ENCODE measurements around the gene ACTA2. TPM values are rescaled to one million over a fixed set of nuclear protein-coding genes. Genes with fewer than 3 reads are reported as not detected.

Gene ACTA2
- total RNA-seq, 1 donor from 2014 or later: 14.3 TPM

DNA sequence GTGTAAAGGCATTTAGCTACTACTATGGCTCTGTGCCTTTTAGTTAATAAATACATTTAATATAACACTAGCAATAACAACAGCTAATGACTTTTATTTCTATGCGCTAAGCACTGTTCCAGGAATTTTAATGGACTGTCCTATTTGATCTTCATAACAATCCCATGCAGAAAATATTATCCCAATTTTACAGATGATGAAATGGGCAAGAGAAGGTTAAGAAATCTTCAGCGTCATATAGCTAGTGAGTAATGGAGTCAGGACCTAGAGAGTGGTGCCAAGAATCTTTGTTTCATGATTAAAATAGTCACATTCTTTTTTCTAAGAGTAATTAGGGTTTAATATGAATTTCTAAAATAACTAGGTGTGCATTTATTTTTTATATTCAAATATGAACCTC, 32.4 kb downstream of the ACTA2 start:
- DNase-seq: no peak

GRCh38 chr10:88919041-88919440, 33.5 kb downstream of the ACTA2 start:
- no peak for DNase-seq

DNA sequence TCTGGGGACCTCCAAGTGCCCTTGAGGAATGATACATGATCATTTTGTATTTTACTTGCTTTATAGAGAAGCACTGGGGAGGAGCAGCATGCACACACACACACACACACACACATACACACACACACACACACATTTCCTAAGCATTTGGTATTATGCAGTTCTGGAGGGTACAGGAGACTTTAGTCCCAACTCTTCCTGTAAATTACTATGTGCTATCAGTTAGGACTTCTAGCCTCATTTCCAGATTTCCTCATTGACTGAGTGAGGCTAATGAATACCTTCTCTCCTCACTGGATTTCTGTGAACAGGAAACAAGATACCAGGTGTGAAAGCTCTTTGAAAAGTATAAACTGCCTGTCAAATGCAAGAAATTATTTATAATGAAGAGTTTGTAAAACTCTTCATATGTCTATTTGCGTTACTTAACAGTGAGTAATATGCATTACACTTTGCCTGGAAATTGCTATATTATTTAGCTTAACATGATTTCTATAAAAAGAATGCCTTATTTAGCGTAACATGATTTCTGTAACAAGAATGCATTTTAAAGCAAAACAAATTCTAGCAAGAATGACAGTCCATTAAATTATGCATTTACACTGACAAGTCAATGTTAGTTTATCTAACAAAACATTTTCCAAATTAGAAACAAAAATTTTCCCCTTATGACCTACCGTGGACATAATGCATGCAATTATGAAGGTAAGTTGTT, 34.2 kb downstream of the ACTA2 start:
- no peak for DNase-seq

DNA sequence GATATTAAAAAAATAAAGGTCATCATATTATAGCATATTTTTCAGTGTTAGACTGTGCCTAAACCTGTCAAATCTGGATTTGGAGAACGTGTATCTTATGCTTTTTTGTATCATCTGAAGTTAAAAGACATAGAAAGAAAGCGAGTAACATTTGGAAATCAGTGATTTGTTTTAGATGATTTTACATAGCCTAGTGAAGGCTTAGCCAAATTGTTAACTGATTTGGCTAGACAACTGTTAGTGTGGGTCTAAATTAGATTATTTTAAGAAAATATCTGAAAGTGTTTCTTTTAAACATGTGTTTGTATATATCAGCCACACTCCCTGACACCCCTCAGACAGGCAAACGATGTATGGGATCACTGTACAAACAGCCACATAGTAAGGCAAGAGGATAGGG, 35.6 kb downstream of the ACTA2 start:
- no peak for DNase-seq

GRCh38 chr10:88916231-88916630, 36.3 kb downstream of the ACTA2 start:
- no peak for DNase-seq

GRCh38 chr10:88915781-88916180, 36.8 kb downstream of the ACTA2 start:
- no peak for DNase-seq

GRCh38 chr10:88913788-88914187, 38.8 kb downstream of the ACTA2 start:
- no peak for DNase-seq

GRCh38 chr10:88913127-88913526, 39.4 kb downstream of the ACTA2 start:
- no peak for DNase-seq

GRCh38 chr10:88911851-88912250, 40.7 kb downstream of the ACTA2 start:
- no peak for DNase-seq

DNA sequence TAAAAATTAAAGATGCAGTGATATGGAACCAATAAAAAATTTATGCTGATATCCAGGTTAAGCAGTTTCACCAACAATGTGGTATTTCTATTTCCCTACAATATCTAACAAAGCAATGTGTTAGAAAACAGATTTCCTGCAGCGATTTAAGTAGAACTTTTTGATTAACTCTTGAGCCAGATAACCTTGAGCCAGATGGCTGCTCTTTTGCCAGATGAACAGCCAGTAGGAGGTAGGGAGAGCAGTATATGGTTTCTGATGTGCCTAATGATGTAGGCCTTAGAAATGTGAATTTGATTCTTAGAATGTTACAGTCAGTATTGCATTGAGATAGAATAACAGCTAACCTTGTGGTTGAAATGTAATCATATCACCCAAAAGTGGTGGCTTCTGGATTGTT, 41.5 kb downstream of the ACTA2 start:
- DNase-seq: no peak

- no peak for DNase-seq
These were observed 44.4 kb downstream of the ACTA2 start for GRCh38 chr10:88908194-88908593.

DNA sequence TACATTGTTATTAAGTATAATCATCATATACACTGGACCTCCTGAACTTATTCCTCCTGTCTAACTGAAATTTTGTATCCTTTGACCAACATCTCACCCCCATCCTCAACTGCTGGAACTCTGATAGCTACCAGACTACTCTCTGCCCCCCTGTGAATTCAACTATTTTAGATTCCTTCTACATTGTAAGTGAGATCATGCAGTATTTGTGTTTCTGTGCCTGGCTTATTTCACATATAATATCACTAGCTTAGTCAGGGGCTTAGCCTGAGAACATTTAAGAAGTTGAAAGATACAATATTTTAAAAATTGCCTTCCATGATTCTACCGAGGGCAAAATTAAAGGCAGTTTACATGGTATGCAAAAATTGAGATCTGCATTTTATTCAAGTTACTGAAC, 45.7 kb downstream of the ACTA2 start:
- DNase-seq: no peak

- DNase-seq: no peak
These were observed 48.9 kb downstream of the ACTA2 start for GRCh38 chr10:88903715-88904114.

DNA sequence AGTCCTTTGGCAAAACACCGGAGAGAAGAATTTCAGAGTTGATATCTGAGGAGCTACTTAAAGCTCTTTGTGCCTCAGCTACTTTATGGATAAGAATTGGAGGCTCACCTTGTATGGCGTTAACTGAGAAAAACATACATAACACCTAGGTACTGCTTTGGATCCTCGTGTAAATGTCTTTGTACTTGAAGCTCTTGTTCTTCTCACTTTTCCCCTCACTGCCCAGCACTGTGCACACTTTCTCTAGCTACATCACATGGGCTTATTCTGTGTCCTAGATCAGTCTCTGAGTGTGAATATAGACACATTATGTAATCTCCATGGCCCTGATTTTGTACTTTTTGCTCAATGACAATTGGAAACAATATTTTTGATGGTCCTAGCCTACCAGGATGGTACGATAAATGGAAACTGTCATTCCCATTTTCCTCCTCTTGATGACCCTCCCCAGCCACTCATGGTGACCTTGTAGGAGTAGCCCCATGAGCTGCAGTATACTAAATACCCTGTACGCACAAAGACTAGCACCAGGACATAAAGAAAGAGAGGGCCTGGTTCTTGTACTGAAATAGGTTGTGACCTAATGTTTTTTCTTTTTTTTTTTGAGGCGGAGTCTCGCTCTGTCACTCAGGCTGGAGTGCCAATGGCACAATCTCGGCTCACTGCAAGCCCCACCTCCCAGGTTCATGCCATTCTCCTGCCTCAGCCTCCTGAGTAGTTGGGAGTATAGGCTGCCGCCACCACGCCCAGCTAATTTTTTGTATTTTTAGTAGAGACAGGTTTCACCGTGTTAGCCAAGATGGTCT, 50.4 kb downstream of the ACTA2 start:
- DNase-seq: no peak

- no peak for DNase-seq
These were observed 51.2 kb downstream of the ACTA2 start for GRCh38 chr10:88901206-88901983.

DNA sequence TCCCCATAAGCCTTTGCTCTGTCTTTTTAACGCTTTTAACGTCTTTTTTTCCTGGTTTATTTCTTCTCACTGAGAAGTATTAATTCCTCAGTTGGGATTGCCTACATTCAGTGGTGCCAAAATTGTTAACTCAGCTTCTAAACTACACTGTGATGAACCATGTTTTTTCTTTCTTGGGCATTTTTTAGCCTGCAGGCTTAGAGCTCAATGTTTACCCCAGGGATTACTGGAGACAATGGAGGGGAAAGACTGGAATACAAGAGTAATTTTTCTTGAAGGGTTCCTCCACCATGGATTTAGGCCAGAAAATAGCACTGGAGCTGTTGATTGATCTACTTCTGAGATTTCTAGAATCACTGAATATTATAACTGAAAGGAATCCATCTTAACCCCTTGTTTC, 52.7 kb downstream of the ACTA2 start:
- no peak for DNase-seq

- DNase-seq: no peak
These were observed 53.8 kb downstream of the ACTA2 start for GRCh38 chr10:88898727-88899126.

GRCh38 chr10:88896994-88897853, 55.3 kb downstream of the ACTA2 start:
- no peak for DNase-seq

GRCh38 chr10:88896372-88896993, 56.1 kb downstream of the ACTA2 start:
- DNase-seq: no peak

DNA sequence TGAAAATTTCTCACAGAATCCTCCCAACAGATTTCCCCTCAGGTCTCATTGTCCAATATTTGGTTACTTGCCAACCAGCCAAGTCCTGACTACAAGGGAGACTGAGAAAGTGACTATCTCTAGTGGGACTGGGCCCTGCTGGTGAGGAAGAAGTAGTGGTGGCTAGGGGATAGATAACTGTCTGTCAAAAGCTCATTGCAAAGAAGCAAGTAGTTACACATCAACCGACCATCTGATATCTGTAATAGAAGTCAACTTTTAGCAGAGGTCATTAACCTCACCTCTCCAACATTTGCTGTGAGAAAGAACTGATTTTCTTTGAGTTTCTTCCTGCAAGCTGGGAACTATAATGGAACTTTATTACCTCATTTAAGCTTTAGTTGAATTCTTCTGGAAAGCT, 57.3 kb downstream of the ACTA2 start:
- DNase-seq: no peak

DNA sequence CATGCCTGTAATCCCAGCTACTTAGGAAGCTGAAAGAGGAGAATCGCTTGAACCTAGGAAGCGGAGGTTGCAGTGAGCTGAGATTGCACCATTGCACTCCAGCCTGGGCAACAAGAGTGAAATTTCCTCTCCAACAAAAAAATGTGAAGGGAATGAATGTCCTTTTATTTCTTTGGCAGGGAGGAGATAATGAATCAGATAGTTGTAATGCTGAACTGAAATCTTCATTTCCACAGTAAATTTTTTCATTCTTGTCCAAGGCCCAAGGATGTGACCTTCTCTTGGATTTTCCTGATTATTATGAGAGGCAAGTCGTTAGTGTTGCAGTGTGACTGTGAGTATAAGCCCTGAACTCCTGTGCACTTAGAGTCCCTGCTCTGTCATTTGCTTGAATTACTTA, 59.0 kb downstream of the ACTA2 start:
- DNase-seq: no peak
